Panc1 (cell line): ENCODE results near the gene FUOM.

Experiments
- POLR2AphosphoS5 ChIP-seq: IDR thresholded peaks from 2 replicates; pipeline ENCODE4 v1.6.1; 2012; ENCODE audit warnings: mild to moderate bottlenecking, low read depth, low read length, moderate library complexity
- SIN3A ChIP-seq: IDR thresholded peaks from 2 replicates; pipeline ENCODE4 v1.6.1; 2012; ENCODE audit warnings: low read depth, mild to moderate bottlenecking, low read length, moderate library complexity, borderline replicate concordance; ENCODE audit not compliant: insufficient read depth
- TCF7L2 ChIP-seq: IDR thresholded peaks from 2 replicates; pipeline ENCODE4 v1.6.1; 2011; ENCODE audit warnings: mild to moderate bottlenecking, low read depth, low read length, inconsistent platforms
- TF ChIP-seq, protein P1 (sequence below): fragments of 450-650 bp; IDR thresholded peaks from 2 replicates; pipeline ENCODE4 v1.5.1; 2017; ENCODE audit warnings: mild to moderate bottlenecking
- TF ChIP-seq, protein P2 (sequence below), 2 experiments: IDR thresholded peaks; 2 replicates each; pipeline ENCODE4 v1.6.1; 2011 to 2012; ENCODE audit warnings: low read depth in 2 of 2, control low read depth in 1 of 2, low read length in 1 of 2, mild to moderate bottlenecking in 1 of 2, moderate library complexity in 1 of 2; ENCODE audit not compliant: insufficient read depth in 1 of 2

DNA sequence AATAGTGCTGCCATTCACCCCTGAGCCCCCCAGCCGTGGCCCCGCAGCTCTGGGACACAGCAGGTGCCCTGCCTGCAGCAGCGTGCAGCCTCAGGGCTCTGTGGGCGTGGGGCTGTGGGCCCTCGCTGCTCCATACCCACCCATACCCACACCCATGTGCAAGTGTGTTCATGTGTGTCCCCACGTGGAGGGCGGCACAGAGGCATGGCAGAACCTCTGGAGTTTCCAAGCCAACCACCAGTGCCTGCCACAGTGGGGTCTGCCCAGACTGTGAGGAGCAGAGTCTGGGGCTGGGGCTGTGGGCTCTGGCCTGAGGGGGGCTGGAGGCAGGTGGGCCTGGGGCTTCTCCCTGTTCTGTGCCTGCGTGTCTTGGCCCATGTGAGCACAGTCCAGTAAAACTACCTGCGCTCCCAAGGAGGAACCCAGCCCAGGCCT is 8.2 kb downstream of the FUOM start:
- TF ChIP-seq, protein P1, sequence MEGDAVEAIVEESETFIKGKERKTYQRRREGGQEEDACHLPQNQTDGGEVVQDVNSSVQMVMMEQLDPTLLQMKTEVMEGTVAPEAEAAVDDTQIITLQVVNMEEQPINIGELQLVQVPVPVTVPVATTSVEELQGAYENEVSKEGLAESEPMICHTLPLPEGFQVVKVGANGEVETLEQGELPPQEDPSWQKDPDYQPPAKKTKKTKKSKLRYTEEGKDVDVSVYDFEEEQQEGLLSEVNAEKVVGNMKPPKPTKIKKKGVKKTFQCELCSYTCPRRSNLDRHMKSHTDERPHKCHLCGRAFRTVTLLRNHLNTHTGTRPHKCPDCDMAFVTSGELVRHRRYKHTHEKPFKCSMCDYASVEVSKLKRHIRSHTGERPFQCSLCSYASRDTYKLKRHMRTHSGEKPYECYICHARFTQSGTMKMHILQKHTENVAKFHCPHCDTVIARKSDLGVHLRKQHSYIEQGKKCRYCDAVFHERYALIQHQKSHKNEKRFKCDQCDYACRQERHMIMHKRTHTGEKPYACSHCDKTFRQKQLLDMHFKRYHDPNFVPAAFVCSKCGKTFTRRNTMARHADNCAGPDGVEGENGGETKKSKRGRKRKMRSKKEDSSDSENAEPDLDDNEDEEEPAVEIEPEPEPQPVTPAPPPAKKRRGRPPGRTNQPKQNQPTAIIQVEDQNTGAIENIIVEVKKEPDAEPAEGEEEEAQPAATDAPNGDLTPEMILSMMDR, result no peak
- TF ChIP-seq, protein P2, sequence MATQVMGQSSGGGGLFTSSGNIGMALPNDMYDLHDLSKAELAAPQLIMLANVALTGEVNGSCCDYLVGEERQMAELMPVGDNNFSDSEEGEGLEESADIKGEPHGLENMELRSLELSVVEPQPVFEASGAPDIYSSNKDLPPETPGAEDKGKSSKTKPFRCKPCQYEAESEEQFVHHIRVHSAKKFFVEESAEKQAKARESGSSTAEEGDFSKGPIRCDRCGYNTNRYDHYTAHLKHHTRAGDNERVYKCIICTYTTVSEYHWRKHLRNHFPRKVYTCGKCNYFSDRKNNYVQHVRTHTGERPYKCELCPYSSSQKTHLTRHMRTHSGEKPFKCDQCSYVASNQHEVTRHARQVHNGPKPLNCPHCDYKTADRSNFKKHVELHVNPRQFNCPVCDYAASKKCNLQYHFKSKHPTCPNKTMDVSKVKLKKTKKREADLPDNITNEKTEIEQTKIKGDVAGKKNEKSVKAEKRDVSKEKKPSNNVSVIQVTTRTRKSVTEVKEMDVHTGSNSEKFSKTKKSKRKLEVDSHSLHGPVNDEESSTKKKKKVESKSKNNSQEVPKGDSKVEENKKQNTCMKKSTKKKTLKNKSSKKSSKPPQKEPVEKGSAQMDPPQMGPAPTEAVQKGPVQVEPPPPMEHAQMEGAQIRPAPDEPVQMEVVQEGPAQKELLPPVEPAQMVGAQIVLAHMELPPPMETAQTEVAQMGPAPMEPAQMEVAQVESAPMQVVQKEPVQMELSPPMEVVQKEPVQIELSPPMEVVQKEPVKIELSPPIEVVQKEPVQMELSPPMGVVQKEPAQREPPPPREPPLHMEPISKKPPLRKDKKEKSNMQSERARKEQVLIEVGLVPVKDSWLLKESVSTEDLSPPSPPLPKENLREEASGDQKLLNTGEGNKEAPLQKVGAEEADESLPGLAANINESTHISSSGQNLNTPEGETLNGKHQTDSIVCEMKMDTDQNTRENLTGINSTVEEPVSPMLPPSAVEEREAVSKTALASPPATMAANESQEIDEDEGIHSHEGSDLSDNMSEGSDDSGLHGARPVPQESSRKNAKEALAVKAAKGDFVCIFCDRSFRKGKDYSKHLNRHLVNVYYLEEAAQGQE (IDR thresholded peaks at IDR 0.05; ENCODE audit: insufficient read depth in 1 of 2, low read depth in 2 of 2, low read length in 1 of 2), result no peak
- TF ChIP-seq POLR2AphosphoS5, result no peak
- TF ChIP-seq SIN3A, result no peak
- no peak for TF ChIP-seq TCF7L2
